BLaER1 treated with 17β-estradiol and CSF1 and Interleukin-3, amounts not matched to agents 10 nM and 100 nM (cell line): ENCODE data around the gene ST8SIA3.

Experiments
- H3K27ac ChIP-seq, 11 experiments: shearing (Covaris generic); formaldehyde crosslinking; 2 replicates each; pipeline ENCODE4 v1.8.1; 2022
- H3K27me3 ChIP-seq, 11 experiments: shearing (Covaris generic); formaldehyde crosslinking; 2 replicates each; pipeline ENCODE4 v1.8.1; 2022
- H3K36me3 ChIP-seq, 11 experiments: shearing (Covaris generic); formaldehyde crosslinking; 2 replicates each; pipeline ENCODE4 v1.8.1; 2022
- H3K4me1 ChIP-seq, 10 experiments: shearing (Covaris generic); formaldehyde crosslinking; 2 replicates each; pipeline ENCODE4 v1.8.1; 2022
- H3K4me2 ChIP-seq, 11 experiments: shearing (Covaris generic); formaldehyde crosslinking; 2 replicates each; pipeline ENCODE4 v1.8.1; 2022
- H3K4me3 ChIP-seq, 10 experiments: shearing (Covaris generic); formaldehyde crosslinking; 2 replicates each; pipeline ENCODE4 v1.8.1; 2022
- H3K9ac ChIP-seq, 11 experiments: shearing (Covaris generic); formaldehyde crosslinking; 2 replicates each; pipeline ENCODE4 v1.8.1; 2022
- H3K9me3 ChIP-seq, 11 experiments: shearing (Covaris generic); formaldehyde crosslinking; replicated peaks in 1 of 11; 2 replicates each; pipeline ENCODE4 v1.8.1; 2022
- H4K20me1 ChIP-seq, 11 experiments: shearing (Covaris generic); formaldehyde crosslinking; 2 replicates each; pipeline ENCODE4 v1.8.1; 2022
- Cebpa-rat ChIP-seq, 11 experiments: shearing (Covaris generic); IDR thresholded peaks; 2 replicates each; pipeline ENCODE4 v1.8.1; 2022

Gene ST8SIA3

DNA sequence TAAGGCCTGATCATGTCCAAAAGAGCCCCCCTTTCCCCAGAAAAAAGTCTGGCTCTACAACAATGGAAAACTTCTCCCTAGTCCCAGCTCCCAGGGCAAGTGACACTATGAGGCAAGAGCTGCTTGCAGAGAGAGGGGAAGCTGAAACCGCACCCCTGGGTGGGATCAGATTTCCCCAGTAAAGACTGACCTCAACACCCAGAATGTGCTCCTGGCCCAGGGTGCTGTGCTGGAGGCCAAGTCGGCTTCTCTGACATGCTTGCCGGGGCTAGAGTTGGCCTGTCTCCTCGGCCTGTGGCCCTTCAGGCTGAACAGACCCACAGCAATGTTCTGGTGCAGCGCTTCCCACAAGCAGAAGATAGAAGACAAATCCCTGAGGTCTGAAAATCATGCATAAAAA lies 18.4 kb upstream of the ST8SIA3 start:
- Histone ChIP-seq H3K4me2 (no peak overlapping the region), H3K9ac (no peak overlapping the region), H3K27me3 (no peaks in the 10 kb centered on the region)

DNA sequence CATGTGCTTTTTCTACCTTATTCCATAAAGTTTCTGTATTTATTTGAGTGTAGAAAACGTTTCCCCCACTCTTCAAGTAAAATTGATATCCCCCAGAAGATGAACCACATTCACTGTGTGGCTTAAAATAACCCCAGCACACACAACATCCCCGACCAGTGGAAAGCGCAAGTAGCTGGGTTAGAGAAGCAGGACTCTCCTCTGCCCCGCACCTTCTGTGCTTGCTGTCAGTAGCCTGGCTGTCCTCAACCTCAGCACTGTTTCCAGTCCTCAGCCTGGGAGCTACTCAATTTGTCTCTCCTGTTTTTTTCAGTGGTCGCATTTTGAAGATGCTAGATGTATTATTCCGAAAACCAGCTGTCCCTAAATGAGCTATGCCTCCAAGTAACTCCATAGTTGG lies 18.0 kb upstream of the ST8SIA3 start:
- H3K27ac ChIP-seq: no peak overlapping the region
- H3K4me3 ChIP-seq: no peak overlapping the region
- no peaks in the 10 kb centered on the region for H3K4me1 ChIP-seq
- no peaks in the 10 kb centered on the region for H3K36me3 ChIP-seq
- H3K9ac ChIP-seq: no peak overlapping the region
- no peak for TF ChIP-seq Cebpa-rat (IDR thresholded peaks at IDR 0.05)
- H3K27me3 ChIP-seq: no peaks in the 10 kb centered on the region
- H3K4me2 ChIP-seq: no peak overlapping the region
- H3K9me3 ChIP-seq: no peaks in the 10 kb centered on the region
- H4K20me1 ChIP-seq: no peaks in the 10 kb centered on the region

More for the DNA sequence above, 18.4 kb upstream of the ST8SIA3 start:
- no peaks in the 10 kb centered on the region for H3K36me3 ChIP-seq
- H3K4me1 ChIP-seq: no peaks in the 10 kb centered on the region
- no peak overlapping the region for H3K27ac ChIP-seq
- no peaks in the 10 kb centered on the region for H3K9me3 ChIP-seq
- H3K4me3 ChIP-seq: no peak overlapping the region
- no peaks in the 10 kb centered on the region for H4K20me1 ChIP-seq
- TF ChIP-seq Cebpa-rat (IDR thresholded peaks at IDR 0.05): no peak

DNA sequence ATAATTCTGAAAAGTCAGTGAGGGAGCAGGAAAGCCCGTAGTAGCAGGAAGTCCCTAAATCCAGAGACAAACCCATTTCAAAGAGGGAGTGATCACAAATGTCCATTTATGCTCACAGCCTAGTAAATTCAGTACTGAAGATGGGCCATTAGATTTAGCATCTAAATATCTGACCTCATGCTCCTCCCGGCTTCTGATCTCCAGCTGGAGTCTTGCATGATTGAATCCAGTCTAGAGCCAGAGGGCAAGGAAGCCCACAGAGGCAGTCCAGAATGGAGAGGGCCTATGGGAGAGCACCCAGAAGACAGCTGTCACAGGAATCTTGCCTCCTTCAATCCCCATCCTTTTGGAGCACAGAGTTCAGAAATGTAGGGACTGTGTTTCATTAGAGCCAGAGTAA lies 16.0 kb upstream of the ST8SIA3 start:
- no peaks in the 10 kb centered on the region for H3K27me3 ChIP-seq
- H3K4me2 ChIP-seq: no peak overlapping the region
- H3K36me3 ChIP-seq: no peaks in the 10 kb centered on the region
- H3K4me3 ChIP-seq: no peak overlapping the region
- no peaks in the 10 kb centered on the region for H3K9me3 ChIP-seq
- no peak overlapping the region for H3K27ac ChIP-seq
- TF ChIP-seq Cebpa-rat (IDR thresholded peaks at IDR 0.05): no peak
- H4K20me1 ChIP-seq: no peaks in the 10 kb centered on the region
- no peak overlapping the region for H3K9ac ChIP-seq
- H3K4me1 ChIP-seq: no peaks in the 10 kb centered on the region

DNA sequence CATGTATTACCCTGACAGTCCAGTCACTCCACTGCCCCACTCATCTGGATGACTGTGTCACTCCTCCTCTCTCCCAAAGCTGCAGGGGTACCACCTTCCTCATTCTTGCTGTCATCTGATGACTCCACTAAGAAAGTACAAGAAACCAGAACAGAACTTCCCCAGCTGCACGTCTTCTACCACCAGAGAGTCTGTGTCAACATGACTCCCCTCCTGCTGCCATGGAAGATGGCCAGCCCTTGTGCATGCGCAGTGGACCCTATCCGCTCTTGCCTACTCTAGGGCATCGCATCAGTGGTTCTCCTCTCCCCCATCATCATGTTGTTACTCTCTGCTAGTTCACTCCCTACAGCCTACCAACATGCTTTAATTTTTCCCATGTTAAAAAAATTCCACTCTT lies 14.5 kb upstream of the ST8SIA3 start:
- no peak overlapping the region for H3K4me2 ChIP-seq
- no peak overlapping the region for H3K27ac ChIP-seq
- H3K4me1 ChIP-seq: no peaks in the 10 kb centered on the region
- H4K20me1 ChIP-seq: no peaks in the 10 kb centered on the region
- no peak overlapping the region for H3K4me3 ChIP-seq
- H3K36me3 ChIP-seq: no peaks in the 10 kb centered on the region
- TF ChIP-seq Cebpa-rat (IDR thresholded peaks at IDR 0.05): no peak
- H3K9me3 ChIP-seq: no peaks in the 10 kb centered on the region
- no peak overlapping the region for H3K9ac ChIP-seq
- no peaks in the 10 kb centered on the region for H3K27me3 ChIP-seq

DNA sequence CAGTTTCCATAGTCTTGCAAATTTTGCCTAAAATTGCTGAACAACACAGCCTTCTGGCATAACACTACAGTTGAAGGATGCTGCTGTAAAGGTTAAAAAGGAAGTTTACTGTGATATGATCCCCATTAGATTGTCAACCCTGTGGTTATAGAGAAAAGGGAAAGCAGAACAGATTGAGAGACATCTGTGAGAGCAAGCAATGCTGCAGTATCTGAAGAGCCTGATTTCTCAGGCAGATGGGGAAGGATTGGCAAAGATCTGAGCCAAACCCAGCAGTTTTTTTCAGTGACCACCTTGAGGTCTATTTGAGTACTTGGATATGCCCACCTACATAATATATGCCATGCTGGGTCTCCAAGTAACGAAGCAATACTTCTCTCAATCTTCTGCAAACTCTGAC lies 8.5 kb upstream of the ST8SIA3 start:
- no peaks in the 10 kb centered on the region for H3K36me3 ChIP-seq
- no peak overlapping the region for H3K27ac ChIP-seq
- no peaks in the 10 kb centered on the region for H3K4me1 ChIP-seq
- H3K4me2 ChIP-seq: no peak overlapping the region
- H3K27me3 ChIP-seq: no peaks in the 10 kb centered on the region
- H3K9ac ChIP-seq: no peak overlapping the region
- no peak overlapping the region for H3K4me3 ChIP-seq
- H4K20me1 ChIP-seq: no peaks in the 10 kb centered on the region
- TF ChIP-seq Cebpa-rat (IDR thresholded peaks at IDR 0.05): no peak
- no peaks in the 10 kb centered on the region for H3K9me3 ChIP-seq

DNA sequence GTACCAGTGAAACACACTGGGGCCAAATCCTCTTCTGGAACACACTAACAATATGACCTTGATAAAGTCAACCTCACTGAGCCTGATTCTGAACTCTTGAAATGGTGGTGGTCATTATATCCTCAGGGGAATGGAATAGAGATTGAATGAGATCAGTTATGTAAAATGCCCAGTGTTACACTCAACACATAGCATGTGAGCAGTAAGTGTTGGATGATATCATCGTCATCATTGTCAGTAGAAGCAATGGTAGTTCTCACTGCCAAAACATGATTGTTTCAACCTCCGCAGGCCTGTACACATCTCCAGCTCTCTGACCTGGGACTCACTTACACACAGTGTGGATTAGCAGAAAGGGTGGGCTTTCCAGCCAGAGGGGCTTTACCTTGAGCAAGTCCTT lies 5.5 kb upstream of the ST8SIA3 start:
- no peaks in the 10 kb centered on the region for H3K4me1 ChIP-seq
- H3K9ac ChIP-seq: no peak overlapping the region
- H3K27ac ChIP-seq: no peak overlapping the region
- H3K9me3 ChIP-seq: no peaks in the 10 kb centered on the region
- TF ChIP-seq Cebpa-rat (IDR thresholded peaks at IDR 0.05): no peak
- H3K27me3 ChIP-seq: no peaks in the 10 kb centered on the region
- no peak overlapping the region for H3K4me3 ChIP-seq
- no peaks in the 10 kb centered on the region for H4K20me1 ChIP-seq
- no peaks in the 10 kb centered on the region for H3K36me3 ChIP-seq
- no peak overlapping the region for H3K4me2 ChIP-seq

DNA sequence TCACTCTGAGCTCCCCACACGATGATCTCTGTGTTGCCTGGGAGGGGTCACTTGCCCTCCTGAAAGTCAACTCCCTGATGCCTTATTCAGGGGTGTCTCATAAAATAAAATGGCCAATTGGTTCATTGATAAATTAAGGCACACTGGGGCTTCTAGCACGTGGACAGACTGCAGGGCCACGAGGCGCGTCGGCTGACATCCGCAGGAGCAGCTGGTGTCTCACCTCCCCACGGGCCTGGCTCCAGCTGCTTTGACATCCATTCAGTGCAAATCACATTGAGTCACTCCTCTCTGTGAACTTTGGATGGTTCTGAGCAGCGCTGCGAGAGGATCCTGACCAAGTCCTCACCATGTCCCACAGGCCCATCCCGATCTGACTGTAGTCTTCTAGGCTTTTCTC lies 4.6 kb upstream of the ST8SIA3 start:
- Histone ChIP-seq H3K27ac (no peak overlapping the region), H3K9ac (no peak overlapping the region), H3K4me1 (no peaks in the 10 kb centered on the region), H4K20me1 (no peaks in the 10 kb centered on the region), H3K9me3 (peaks cover 0 to 2% (median 1%) of the 10 kb centered on the region in 11 experiments; a peak in 17 of 22 replicates), H3K27me3 (no peaks in the 10 kb centered on the region), H3K4me3 (no peak overlapping the region), H3K36me3 (no peaks in the 10 kb centered on the region), H3K4me2 (no peak overlapping the region)
- TF ChIP-seq Cebpa-rat (IDR thresholded peaks at IDR 0.05): no peak

DNA sequence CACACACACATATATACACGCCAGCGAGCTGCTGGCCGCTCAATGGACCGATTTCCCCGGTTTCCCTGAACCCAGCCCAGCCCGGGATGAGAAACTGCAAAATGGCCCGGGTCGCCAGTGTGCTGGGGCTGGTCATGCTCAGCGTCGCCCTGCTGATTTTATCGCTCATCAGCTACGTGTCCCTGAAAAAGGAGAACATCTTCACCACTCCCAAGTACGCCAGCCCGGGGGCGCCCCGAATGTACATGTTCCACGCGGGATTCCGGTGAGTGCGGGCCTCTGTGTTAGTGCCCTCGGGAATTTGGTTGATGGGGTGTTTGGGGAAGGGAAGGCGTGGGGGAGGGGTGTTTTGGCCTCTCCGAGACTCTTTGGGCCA lies 392 bp downstream of the ST8SIA3 start:
- Histone ChIP-seq H3K36me3 (no peaks in the 10 kb centered on the region), H3K4me3 (no peak overlapping the region), H3K27ac (no peak overlapping the region), H3K27me3 (no peaks in the 10 kb centered on the region), H3K9me3 (peaks cover 17 to 24% (median 20%) of the 10 kb centered on the region in 11 experiments), H3K4me2 (no peak overlapping the region), H4K20me1 (no peaks in the 10 kb centered on the region), H3K4me1 (no peaks in the 10 kb centered on the region), H3K9ac (no peak overlapping the region)
- no peak for TF ChIP-seq Cebpa-rat (IDR thresholded peaks at IDR 0.05)

DNA sequence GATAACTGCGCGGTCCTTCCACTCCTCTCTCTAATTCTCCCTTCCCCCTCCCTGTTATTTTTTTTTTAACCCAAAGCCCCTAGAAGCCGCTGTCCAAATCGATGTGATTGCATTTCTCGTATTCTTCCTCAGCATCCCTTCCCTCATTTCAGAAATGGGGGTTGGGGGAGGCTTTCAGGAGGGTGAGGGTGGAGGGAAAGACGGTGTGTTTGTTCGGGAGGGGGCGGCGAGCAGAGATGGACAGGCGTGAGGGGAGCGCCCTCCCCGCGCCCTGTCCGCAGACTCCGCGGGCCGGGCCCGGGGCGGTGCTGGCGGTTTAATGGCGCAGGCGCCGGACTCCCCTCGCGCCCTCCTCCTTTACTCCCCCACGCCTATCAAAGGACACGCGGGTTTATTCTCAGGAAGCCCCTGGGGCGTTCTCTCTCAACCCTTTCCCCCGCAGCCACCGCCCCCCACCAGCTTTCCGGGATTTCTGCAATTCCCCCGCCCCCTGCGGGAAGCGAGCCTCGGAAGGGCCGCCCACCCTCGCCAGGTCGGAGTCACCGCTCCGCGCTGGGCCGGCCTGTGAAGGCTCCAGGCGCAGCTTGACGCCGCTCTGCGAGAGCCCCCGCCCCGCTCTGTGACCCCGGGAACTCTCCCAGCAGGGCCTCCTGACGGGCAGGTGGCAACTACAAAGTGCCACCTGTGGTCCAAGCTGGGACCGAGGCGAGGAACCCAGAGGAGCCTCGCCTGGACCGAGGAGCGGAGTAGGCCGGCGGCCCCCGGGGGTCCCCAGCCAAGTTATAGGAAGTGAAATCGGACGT lies 981 bp downstream of the ST8SIA3 start:
- Histone ChIP-seq H3K4me3 (no peak overlapping the region), H3K27ac (no peak overlapping the region)

DNA sequence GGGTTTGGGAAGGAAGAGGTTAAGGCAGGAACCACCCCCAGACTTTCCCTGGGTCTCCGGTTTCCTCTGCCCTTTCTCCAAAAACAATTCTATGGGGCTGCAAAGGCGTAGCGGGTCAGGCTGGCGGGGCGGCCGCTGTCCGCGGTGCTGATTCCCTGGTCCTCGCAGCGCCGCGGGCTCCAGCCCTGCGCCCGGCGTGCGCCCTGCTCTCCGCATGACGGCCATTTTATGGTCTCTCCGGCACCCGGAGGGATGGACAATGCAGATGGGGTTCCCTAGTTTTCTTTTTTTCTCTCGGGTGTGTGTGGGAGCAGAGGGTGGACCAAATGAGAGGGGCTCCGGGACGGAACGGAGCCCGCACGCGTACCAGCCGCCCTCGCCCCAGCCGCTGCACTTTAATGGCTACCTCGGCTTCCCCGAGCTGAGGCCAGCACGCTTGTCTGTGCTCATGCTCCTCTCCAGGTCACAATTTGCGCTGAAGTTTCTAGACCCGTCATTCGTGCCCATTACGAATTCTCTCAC lies 1.6 kb downstream of the ST8SIA3 start:
- no peaks in the 10 kb centered on the region for H3K36me3 ChIP-seq
- H3K4me1 ChIP-seq: no peaks in the 10 kb centered on the region
- no peak overlapping the region for H3K9ac ChIP-seq
- H3K27me3 ChIP-seq: no peaks in the 10 kb centered on the region
- no peaks in the 10 kb centered on the region for H4K20me1 ChIP-seq
- no peak overlapping the region for H3K4me2 ChIP-seq
- no peak for TF ChIP-seq Cebpa-rat (IDR thresholded peaks at IDR 0.05)
- no peak overlapping the region for H3K27ac ChIP-seq
- H3K9me3 ChIP-seq: peaks cover 17 to 24% (median 20%) of the 10 kb centered on the region in 11 experiments
- H3K4me3 ChIP-seq: no peak overlapping the region

More for the DNA sequence above, 981 bp downstream of the ST8SIA3 start:
- no peaks in the 10 kb centered on the region for H3K36me3 ChIP-seq
- peaks cover 17 to 24% (median 20%) of the 10 kb centered on the region in 11 experiments for H3K9me3 ChIP-seq
- H3K4me2 ChIP-seq: no peak overlapping the region
- no peaks in the 10 kb centered on the region for H3K27me3 ChIP-seq
- H3K4me1 ChIP-seq: no peaks in the 10 kb centered on the region
- H4K20me1 ChIP-seq: no peaks in the 10 kb centered on the region
- TF ChIP-seq Cebpa-rat (IDR thresholded peaks at IDR 0.05): no peak
- no peak overlapping the region for H3K9ac ChIP-seq
